Measurements from ENCODE around the gene RPP25L.

DNA sequence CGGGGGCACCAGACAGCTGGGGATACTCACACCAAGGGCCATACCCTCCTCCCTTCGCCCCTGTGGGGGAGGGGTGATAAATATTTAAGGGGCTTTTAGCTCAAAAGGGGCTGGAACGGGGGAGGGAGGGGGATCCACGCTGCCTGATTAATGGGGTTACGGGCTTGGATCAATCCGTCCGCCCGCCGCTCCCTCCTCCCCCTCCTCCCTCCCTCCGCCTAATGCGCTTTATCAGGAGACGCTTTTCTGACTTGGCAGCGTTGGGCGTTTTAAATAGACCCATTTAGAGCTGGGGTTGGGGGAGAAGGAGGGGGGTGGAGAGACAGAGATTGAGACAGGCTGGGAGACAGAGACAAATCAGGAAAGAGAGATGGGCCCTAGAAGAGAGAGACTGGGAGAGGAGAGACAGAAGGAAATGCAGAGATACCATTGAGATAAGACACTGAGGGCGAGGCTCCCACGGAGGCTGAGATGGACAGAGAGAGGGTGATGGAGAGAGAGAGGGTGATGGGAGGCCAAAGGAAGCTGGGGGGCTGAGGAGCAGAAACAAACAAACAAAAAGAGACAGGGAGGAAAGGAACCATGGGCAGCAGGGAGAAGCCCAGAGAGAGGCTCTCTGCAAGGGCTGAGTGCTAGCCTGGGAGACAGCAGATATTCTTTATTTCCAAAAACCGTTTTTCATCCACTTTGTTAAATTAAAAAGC, 32.6 kb downstream of the RPP25L start:
- TF ChIP-seq, protein P1, sequence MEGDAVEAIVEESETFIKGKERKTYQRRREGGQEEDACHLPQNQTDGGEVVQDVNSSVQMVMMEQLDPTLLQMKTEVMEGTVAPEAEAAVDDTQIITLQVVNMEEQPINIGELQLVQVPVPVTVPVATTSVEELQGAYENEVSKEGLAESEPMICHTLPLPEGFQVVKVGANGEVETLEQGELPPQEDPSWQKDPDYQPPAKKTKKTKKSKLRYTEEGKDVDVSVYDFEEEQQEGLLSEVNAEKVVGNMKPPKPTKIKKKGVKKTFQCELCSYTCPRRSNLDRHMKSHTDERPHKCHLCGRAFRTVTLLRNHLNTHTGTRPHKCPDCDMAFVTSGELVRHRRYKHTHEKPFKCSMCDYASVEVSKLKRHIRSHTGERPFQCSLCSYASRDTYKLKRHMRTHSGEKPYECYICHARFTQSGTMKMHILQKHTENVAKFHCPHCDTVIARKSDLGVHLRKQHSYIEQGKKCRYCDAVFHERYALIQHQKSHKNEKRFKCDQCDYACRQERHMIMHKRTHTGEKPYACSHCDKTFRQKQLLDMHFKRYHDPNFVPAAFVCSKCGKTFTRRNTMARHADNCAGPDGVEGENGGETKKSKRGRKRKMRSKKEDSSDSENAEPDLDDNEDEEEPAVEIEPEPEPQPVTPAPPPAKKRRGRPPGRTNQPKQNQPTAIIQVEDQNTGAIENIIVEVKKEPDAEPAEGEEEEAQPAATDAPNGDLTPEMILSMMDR (IDR thresholded peaks at IDR 0.05; ENCODE audit: poor library complexity, severe bottlenecking) = no peak
- TF ChIP-seq RAD21 (conservative IDR thresholded peaks at IDR 0.05) (no peak), SMC3 (conservative IDR thresholded peaks at IDR 0.05; ENCODE audit: poor library complexity) (no peak), MXI1 (conservative IDR thresholded peaks at IDR 0.05; ENCODE audit: poor library complexity, severe bottlenecking) (no peak), EP300 (conservative IDR thresholded peaks at IDR 0.05; ENCODE audit: poor library complexity, severe bottlenecking) (no peak), POLR2AphosphoS5 (IDR thresholded peaks at IDR 0.05) (peak; percentile 20)
